HT-29 (cell line): Measurements from ENCODE around the gene YIF1B. TPM values are rescaled to one million over a fixed set of nuclear protein-coding genes. Genes with fewer than 3 reads are reported as not detected.

ENCODE experiments used
- DNase-seq: peaks from one replicate; pipeline ENCODE4 v3.0.0-alpha.2; 2015; ENCODE audit warnings: low spot score
- total RNA-seq: library from RNA; depleted of rRNA; stranded (reverse); fragments of >200 nt; shearing (Covaris generic); gene quantifications from 2 replicates; pipeline ENCODE4 v1.2.3, GENCODE V29; 2014

The YIF1B gene
- total RNA-seq, 1 experiment from 2014 or later, result 137 TPM

DNA sequence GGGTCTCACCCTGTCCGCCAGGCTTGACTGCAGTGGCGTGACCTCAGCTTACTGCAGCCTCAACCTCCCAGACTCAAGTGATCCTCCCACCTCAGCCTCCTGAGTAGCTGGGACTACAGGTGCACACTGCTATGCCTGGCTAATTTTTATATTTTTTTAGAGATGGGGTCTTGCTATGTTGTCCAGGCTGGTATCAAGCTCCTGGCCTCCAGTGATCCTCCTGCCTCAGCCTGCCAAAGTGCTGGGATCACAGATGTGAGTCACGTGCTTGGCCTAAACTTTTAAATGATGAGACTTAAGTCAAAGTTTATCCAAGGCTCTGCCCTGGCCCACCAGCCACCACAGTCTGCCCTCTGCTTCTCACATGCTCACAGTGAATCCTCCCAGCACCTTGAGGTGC lies 9.5 kb downstream of the YIF1B start:
- DNase-seq, result no peak

DNA sequence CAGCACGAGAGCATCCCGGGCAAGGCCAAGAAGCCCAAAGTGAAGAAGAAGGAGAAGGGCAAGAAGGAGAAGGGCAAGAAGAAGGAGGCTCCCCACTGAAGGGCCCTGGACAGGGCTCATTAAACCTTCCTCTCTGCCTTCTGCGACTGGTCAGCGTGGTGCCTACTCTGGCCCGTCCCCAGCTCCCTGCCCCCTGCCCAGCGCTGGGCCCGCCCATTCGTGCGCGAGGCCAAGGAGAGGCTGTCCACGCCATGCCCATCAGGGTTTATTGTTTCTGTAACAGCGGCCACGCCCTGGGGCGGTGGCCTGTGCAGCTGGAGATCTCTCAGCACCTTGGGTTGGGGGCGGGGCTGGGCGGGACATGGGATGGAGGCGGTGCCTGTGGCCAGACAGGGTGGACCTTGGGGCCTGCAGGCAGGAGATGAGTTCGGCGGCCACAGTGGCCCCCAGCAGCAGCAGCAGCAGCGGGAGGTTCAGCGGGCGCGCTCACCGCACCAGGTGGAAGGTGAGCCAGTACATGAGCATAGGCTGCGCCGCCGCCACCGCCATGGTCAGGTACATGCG lies 10.8 kb downstream of the YIF1B start:
- peak; percentile 100 for DNase-seq

DNA sequence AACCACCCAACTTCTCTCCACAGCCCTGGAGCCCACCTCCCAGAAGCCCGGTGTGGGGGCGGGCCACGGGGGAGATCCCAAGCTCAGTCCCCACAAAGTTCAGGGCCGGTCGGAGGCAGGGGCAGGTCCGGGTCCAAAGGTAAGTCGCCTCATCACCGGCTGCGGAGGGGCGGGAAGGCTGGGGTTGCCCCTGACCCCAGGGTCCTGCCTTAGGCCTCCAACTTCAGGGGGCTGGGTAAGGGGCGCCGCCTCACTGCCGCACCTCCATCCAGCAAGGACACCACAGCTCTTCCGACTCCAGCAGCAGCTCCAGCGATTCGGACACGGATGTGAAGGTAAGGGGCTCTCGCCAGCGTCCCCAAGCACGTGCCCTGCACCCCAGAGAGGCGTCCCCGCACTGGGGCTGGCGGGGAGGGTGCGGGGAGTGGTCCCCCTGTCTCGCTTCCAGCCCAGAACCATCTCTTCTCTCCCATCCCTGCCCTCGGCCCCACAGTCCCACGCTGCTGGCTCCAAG lies 11.3 kb downstream of the YIF1B start:
- no peak for DNase-seq

GRCh38 chr19:38303517-38304351 lies 12.0 kb downstream of the YIF1B start, which contains the start of gene C19orf33:
TSS of gene C19orf33 (plus strand) at chr19:38304251. CDS start at chr19:38304262, 11 bp downstream.
- peak; percentile 100 for DNase-seq

GRCh38 chr19:38298821-38299680 lies 16.7 kb downstream of the YIF1B start:
- peak; percentile 86 for DNase-seq

- DNase-seq, result no peak
Measured at GRCh38 chr19:38294090-38294489, 21.7 kb downstream of the YIF1B start.

- no peak for DNase-seq
Measured at GRCh38 chr19:38293281-38293680, 22.5 kb downstream of the YIF1B start.

GRCh38 chr19:38291855-38292254 lies 23.9 kb downstream of the YIF1B start:
- no peak for DNase-seq

DNA sequence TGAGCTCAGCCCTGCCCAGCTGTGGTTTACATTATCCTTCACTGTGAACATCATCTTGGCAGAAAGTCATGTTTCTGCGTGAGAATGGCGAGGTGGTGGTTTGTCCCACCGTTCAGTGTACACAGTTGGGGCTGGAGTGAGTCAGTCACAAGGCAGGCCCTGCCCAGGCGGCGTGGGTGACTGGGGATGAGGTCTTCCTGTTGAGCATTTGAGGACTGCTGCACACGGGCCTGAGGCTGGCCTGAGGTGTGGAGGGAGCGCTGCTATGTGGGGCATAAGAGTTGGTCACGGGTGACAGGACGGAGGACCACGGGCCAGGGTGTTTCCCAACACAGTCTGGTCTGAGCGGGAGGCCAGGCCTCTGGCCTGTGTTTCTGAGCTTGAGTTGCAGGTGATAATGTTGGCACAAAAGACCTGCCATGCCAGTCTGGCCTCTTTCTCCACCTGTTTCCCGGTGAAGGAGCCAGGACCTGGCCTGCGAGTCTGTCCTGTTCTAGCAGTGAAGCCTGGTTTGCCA lies 25.1 kb downstream of the YIF1B start:
- peak; percentile 87 for DNase-seq

DNA sequence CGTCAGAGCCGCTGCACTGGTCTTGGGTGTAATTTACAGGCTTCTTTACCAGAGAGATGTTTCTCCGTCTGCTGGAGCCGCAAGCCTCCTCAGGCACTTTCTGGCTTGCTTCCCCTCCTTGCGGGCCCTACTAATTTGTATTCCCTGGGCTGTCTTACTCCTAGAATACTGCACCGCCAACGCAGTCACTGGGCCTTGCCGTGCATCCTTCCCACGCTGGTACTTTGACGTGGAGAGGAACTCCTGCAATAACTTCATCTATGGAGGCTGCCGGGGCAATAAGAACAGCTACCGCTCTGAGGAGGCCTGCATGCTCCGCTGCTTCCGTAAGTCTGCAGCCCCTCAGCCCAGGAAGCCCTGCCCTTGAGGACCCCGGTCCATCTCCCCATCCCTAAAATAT lies 25.8 kb downstream of the YIF1B start:
- DNase-seq, result no peak

DNA sequence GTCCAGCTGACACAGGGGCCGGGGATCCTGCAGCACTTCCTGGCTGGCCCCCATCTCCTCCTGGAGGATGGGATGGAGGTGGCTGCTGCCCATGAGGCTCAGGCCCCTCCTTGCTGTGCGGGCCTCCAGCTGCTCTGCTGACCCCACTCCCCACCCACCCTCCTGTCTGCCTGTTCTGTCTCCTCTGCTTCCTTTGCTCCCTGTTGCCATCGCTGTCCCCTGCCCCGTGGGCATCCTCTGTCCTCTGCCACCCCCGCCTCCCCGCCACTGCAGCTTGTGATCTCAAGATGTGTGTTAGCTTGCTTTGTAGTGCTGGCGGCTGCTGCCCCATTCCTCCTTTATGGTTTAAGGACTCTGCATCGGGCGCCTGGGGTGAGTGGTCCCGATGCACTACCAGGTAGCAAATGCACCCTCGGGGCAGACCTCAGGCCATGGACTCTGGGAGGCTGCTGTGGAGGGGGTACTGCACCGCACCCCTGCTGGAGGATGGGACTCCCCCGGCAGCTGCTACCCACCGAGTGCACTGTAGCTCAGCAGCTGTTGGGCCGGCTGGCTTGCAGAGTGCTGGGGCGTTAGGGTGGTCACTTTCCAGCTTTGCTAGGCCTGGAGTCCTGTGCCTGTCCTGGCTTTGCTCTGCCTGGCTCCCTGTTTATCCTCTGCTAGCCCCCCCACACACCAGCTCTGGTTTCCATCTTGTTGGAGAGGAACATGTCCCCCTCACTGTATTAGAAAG lies 27.5 kb downstream of the YIF1B start:
- no peak for DNase-seq

DNA sequence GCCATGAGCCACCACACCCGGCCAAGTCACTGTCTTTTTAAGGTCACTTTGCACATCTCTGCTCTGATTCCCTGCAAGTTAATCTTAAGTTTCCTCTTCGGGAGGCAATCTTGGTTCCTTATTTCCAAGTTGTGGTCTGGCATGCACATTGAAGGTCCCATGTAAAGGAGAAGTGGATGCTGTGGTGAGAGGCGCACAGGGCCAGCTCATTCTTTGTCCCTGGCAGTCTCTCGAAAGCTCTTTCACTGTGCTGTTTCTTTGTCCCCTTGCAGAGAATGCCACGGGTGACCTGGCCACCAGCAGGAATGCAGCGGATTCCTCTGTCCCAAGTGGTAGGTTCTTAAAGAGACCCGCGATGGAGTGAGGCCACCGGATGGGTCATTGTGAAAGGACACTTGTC lies 28.1 kb downstream of the YIF1B start:
- DNase-seq, result no peak

- DNase-seq, result no peak
Measured at GRCh38 chr19:38285567-38285966, 30.2 kb downstream of the YIF1B start.

GRCh38 chr19:38284422-38284821 lies 31.3 kb downstream of the YIF1B start:
- no peak for DNase-seq

- DNase-seq, result no peak
Measured at GRCh38 chr19:38283271-38283670, 32.5 kb downstream of the YIF1B start.

DNA sequence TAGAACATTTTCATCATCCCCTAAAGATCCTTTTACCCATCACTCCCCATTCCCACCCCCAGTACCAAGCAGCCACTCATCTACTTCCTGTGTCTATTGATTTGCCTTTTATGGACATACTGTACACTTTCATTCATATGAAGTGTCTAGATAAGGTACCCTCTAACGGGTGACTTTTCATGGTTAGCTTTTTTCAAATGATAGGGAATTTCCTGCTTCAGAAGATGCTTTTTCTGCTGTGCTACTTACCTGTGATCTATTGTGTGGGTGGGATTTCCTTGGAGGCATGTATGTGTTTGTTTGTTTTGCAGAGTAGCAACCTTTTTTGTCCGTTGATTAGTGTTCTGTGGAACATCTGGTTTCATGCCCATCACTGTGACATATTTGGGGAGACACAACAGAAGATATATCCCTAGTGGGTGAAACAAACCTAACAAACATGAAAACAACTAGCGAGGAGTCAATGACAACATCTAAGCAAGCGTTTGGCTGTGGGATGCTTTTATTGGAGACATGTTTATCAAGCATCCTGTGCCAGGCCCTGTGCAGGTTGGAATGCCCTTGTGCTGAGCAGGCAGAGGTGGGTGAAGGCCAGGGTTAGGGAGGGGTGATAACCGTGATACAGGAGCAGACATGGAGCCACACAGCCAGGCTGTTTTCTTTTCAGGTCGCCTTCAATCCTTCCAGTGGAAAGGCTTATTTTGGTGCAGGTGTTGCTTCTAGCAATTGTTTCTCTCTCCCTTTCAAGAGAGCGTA lies 33.8 kb downstream of the YIF1B start:
- DNase-seq, result no peak

GRCh38 chr19:38280030-38280921 lies 35.5 kb downstream of the YIF1B start:
- no peak for DNase-seq

DNA sequence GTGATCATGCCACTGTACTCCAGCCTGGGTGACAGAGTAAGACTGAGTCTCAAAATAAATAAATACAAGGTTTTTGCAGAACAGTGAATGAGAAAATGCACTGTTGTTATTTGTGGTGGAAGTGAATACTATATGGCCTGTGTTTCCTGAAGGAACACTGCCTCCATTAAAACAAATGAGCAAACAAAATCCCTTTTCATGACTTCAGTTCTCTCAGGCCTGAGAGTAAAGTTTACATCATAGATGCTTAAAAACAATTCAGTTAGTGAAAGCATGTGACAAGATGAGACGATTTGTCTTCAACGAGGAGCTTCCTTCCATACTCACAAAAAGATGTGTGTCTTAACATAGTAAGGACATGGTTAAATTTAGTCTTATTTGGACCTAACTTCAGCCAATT lies 37.0 kb downstream of the YIF1B start:
- no peak for DNase-seq

GRCh38 chr19:38277969-38278680 lies 37.6 kb downstream of the YIF1B start:
- DNase-seq, result no peak
